HT1080 (cell line): ENCODE results near the gene MSH6. TPM values are rescaled to one million over a fixed set of nuclear protein-coding genes. Genes with fewer than 3 reads are reported as not detected.
"Not testable (repeated sequence)": the region's sequence is repeated elsewhere in the genome, so short reads cannot be mapped to it uniquely, and the experiment has no call there.

Experiments used
- DNase-seq: peaks from one replicate; pipeline ENCODE4 v3.0.0-alpha.2; 2015; ENCODE audit warnings: low read depth
- small RNA-seq: library from RNA; depleted of rRNA; stranded (forward); fragments of <200 nt; gene quantifications from one replicate; pipeline ENCODE3, GENCODE V24; 2014
- total RNA-seq: library from RNA; depleted of rRNA; stranded (reverse); fragments of >200 nt; shearing (Covaris generic); gene quantifications from 2 replicates; pipeline ENCODE4 v1.2.3, GENCODE V29; 2014; rRNA removed

Gene MSH6
- total RNA-seq, 1 experiment from 2014 or later = 155 TPM

- DNase-seq = no peak
Measured at GRCh38 chr2:47843407-47843806, 60.5 kb downstream of the MSH6 start.

GRCh38 chr2:47844162-47844561 lies 61.2 kb downstream of the MSH6 start:
- DNase-seq = no peak

GRCh38 chr2:47849368-47849767 lies 66.4 kb downstream of the MSH6 start:
- no peak for DNase-seq

- DNase-seq = no peak
Measured at GRCh38 chr2:47850198-47850597, 67.3 kb downstream of the MSH6 start.

GRCh38 chr2:47853067-47853777 lies 70.3 kb downstream of the MSH6 start:
- DNase-seq = not testable (repeated sequence)

Small RNA genes within 50 kb of the gene (small RNA-seq; reads per million reads assigned to genes)
- gene RF00026 (not detected), gene RPL36AP15 (not detected)

Other genes starting within 250 kb of the MSH6 start
- gene KCNK12, start 212.2 kb upstream of the MSH6 start, total RNA-seq = 0.03 and 0.05 TPM in 2 replicates
- gene FBXO11, start 123.4 kb downstream of the MSH6 start, total RNA-seq = 12.8 and 27.4 TPM in 2 replicates